ENCODE results near the gene NTM. TPM values are rescaled to one million over a fixed set of nuclear protein-coding genes. Genes with fewer than 3 reads are reported as not detected.

NTM gene
- total and polyA plus RNA-seq, 2 of the 8 experiments (the other 6 are each of a cell fraction or from before 2014, with no cell fraction given) = 13.4 to 20.0 TPM

DNA sequence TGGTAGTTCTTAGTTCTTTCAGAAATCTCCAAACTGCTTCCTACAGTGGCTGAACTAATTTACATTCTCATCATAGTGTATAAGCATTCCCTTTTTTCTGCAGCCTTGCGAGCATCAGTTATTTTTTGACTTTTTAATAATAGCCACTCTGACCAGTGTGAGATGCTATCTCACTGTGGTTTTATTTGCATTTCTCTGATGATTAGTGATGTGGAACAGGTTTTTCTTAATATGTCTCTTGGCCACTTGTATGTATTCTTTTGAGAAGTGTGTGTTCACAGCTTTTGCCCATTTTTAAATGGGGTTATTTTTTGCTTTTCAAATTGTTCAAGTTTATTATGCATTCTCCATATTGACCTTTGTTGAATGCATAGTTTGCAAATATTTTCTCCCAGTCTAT is 459.3 kb downstream of the NTM start (continued):
- TF ChIP-seq, protein P1, sequence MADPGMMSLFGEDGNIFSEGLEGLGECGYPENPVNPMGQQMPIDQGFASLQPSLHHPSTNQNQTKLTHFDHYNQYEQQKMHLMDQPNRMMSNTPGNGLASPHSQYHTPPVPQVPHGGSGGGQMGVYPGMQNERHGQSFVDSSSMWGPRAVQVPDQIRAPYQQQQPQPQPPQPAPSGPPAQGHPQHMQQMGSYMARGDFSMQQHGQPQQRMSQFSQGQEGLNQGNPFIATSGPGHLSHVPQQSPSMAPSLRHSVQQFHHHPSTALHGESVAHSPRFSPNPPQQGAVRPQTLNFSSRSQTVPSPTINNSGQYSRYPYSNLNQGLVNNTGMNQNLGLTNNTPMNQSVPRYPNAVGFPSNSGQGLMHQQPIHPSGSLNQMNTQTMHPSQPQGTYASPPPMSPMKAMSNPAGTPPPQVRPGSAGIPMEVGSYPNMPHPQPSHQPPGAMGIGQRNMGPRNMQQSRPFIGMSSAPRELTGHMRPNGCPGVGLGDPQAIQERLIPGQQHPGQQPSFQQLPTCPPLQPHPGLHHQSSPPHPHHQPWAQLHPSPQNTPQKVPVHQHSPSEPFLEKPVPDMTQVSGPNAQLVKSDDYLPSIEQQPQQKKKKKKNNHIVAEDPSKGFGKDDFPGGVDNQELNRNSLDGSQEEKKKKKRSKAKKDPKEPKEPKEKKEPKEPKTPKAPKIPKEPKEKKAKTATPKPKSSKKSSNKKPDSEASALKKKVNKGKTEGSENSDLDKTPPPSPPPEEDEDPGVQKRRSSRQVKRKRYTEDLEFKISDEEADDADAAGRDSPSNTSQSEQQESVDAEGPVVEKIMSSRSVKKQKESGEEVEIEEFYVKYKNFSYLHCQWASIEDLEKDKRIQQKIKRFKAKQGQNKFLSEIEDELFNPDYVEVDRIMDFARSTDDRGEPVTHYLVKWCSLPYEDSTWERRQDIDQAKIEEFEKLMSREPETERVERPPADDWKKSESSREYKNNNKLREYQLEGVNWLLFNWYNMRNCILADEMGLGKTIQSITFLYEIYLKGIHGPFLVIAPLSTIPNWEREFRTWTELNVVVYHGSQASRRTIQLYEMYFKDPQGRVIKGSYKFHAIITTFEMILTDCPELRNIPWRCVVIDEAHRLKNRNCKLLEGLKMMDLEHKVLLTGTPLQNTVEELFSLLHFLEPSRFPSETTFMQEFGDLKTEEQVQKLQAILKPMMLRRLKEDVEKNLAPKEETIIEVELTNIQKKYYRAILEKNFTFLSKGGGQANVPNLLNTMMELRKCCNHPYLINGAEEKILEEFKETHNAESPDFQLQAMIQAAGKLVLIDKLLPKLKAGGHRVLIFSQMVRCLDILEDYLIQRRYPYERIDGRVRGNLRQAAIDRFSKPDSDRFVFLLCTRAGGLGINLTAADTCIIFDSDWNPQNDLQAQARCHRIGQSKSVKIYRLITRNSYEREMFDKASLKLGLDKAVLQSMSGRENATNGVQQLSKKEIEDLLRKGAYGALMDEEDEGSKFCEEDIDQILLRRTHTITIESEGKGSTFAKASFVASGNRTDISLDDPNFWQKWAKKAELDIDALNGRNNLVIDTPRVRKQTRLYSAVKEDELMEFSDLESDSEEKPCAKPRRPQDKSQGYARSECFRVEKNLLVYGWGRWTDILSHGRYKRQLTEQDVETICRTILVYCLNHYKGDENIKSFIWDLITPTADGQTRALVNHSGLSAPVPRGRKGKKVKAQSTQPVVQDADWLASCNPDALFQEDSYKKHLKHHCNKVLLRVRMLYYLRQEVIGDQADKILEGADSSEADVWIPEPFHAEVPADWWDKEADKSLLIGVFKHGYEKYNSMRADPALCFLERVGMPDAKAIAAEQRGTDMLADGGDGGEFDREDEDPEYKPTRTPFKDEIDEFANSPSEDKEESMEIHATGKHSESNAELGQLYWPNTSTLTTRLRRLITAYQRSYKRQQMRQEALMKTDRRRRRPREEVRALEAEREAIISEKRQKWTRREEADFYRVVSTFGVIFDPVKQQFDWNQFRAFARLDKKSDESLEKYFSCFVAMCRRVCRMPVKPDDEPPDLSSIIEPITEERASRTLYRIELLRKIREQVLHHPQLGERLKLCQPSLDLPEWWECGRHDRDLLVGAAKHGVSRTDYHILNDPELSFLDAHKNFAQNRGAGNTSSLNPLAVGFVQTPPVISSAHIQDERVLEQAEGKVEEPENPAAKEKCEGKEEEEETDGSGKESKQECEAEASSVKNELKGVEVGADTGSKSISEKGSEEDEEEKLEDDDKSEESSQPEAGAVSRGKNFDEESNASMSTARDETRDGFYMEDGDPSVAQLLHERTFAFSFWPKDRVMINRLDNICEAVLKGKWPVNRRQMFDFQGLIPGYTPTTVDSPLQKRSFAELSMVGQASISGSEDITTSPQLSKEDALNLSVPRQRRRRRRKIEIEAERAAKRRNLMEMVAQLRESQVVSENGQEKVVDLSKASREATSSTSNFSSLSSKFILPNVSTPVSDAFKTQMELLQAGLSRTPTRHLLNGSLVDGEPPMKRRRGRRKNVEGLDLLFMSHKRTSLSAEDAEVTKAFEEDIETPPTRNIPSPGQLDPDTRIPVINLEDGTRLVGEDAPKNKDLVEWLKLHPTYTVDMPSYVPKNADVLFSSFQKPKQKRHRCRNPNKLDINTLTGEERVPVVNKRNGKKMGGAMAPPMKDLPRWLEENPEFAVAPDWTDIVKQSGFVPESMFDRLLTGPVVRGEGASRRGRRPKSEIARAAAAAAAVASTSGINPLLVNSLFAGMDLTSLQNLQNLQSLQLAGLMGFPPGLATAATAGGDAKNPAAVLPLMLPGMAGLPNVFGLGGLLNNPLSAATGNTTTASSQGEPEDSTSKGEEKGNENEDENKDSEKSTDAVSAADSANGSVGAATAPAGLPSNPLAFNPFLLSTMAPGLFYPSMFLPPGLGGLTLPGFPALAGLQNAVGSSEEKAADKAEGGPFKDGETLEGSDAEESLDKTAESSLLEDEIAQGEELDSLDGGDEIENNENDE (IDR thresholded peaks at IDR 0.05; ENCODE audit: insufficient replicate concordance, low read length) = no peak
- no peak for TF ChIP-seq CTBP2 (IDR thresholded peaks at IDR 0.05; ENCODE audit: borderline replicate concordance, insufficient read depth, insufficient read length, low read length)
- no peak for TF ChIP-seq SP4 (IDR thresholded peaks at IDR 0.05; ENCODE audit: low read length)
- TF ChIP-seq KDM1A (IDR thresholded peaks at IDR 0.05; ENCODE audit: borderline replicate concordance, low read length) = no peak
- TF ChIP-seq HDAC2 (IDR thresholded peaks at IDR 0.05; ENCODE audit: borderline replicate concordance in 1 of 2, low read depth in 2 of 2, low read length in 2 of 2) = no peak
- TF ChIP-seq JUND (IDR thresholded peaks at IDR 0.05; ENCODE audit: low read length) = no peak
- TF ChIP-seq CEBPB (IDR thresholded peaks at IDR 0.05; ENCODE audit: low read depth, low read length) = no peak
- TF ChIP-seq SIX5 (IDR thresholded peaks at IDR 0.05; ENCODE audit: low read depth, low read length) = no peak
- TF ChIP-seq, protein P2, sequence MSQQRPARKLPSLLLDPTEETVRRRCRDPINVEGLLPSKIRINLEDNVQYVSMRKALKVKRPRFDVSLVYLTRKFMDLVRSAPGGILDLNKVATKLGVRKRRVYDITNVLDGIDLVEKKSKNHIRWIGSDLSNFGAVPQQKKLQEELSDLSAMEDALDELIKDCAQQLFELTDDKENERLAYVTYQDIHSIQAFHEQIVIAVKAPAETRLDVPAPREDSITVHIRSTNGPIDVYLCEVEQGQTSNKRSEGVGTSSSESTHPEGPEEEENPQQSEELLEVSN (IDR thresholded peaks at IDR 0.05) = no peak
- no peak for TF ChIP-seq KDM4A (IDR thresholded peaks at IDR 0.05; ENCODE audit: low read depth, low read length, severe bottlenecking)
- TF ChIP-seq TAF7 (optimal IDR thresholded peaks at IDR 0.05; ENCODE audit: borderline replicate concordance, low read depth, low read length) = no peak
